MCF 10A (cell line): ENCODE results near the gene DUSP28. TPM values are rescaled to one million over a fixed set of nuclear protein-coding genes. Genes with fewer than 3 reads are reported as not detected.

Experiments
- BruUV-seq: library from RNA; stranded (reverse); fragments of 400-500 nt; replicated peaks from 2 replicates; lab custom pipeline; 2021; lab: Mats Ljungman, UMichigan
- CTCF ChIA-PET: fragments of 300-600 bp; sonication (Branson Sonifier 250); formaldehyde crosslinking; extraction: SDS; loops from one replicate; lab custom pipeline; 2021; ENCODE audit warnings: antibody characterized with exemption, inconsistent platforms; lab: Yijun Ruan, JAX
- POLR2A ChIA-PET: fragments of 300-600, 350-650 bp; sonication (Branson Sonifier 250); formaldehyde crosslinking; extraction: SDS; loops from one replicate; lab custom pipeline; 2020; ENCODE audit warnings: antibody characterized with exemption, inconsistent platforms; lab: Yijun Ruan, JAX
- DNase-seq: peaks from one replicate; pipeline ENCODE4 v3.0.0-alpha.2; 2018; ENCODE audit not compliant: unreplicated experiment
- H3K27ac Mint-ChIP-seq: one replicate; pipeline ENCODE4 v1.8.0; 2022; ENCODE audit warnings: mild to moderate bottlenecking, low read depth, mixed read lengths; ENCODE audit not compliant: unreplicated experiment
- H3K27me3 Mint-ChIP-seq: one replicate; pipeline ENCODE4 v1.8.0; 2022; ENCODE audit warnings: mixed read lengths; ENCODE audit not compliant: insufficient read depth, unreplicated experiment
- H3K36me3 Mint-ChIP-seq: one replicate; pipeline ENCODE4 v1.8.0; 2022; ENCODE audit warnings: mild to moderate bottlenecking, moderate library complexity, mixed read lengths; ENCODE audit not compliant: insufficient read depth, unreplicated experiment
- H3K4me1 Mint-ChIP-seq: one replicate; pipeline ENCODE4 v1.8.0; 2022; ENCODE audit warnings: mixed read lengths; ENCODE audit not compliant: insufficient read depth, unreplicated experiment
- H3K4me3 Mint-ChIP-seq: one replicate; pipeline ENCODE4 v1.8.0; 2022; ENCODE audit warnings: mild to moderate bottlenecking, moderate library complexity, mixed read lengths; ENCODE audit not compliant: unreplicated experiment
- H3K9me3 Mint-ChIP-seq: one replicate; pipeline ENCODE4 v1.8.0; 2022; ENCODE audit warnings: mixed read lengths; ENCODE audit not compliant: unreplicated experiment
- CTCF ChIP-seq: fragments of 200-600 bp; IDR thresholded peaks from one replicate; pipeline ENCODE4 v1.8.0; 2022; ENCODE audit warnings: antibody characterized with exemption, mild to moderate bottlenecking; ENCODE audit not compliant: unreplicated experiment
- intact Hi-C: fragments of 100-400 bp; cut with micrococcal nuclease; formaldehyde crosslinking; loops from 2 replicates; pipeline ENCODE4 v1.14.1; 2022
- total RNA-seq: library from RNA; stranded (reverse); gene quantifications from 2 replicates; pipeline ENCODE4 v1.2.3, GENCODE V29; 2022

The DUSP28 gene
- total RNA-seq, 1 experiment from 2014 or later, result 5.2 TPM

GRCh38 chr2:240523451-240524281, 36.5 kb upstream of the DUSP28 start:
- Mint-ChIP-seq H3K9me3 (peaks cover 17% of the 10 kb centered on the region), H3K4me1 (no peaks in the 10 kb centered on the region), H3K36me3 (peaks cover 65% of the 10 kb centered on the region), H3K4me3 (no peak overlapping the region), H3K27me3 (no peaks in the 10 kb centered on the region), H3K27ac (no peak overlapping the region)
- ChIA-PET CTCF (interaction anchor here (0.6 to 2.9 kb wide), 4 partner anchors 10 to 252 kb away, joined by 3 to 10 read pairs (median 4); no protein-coding TSS in a partner anchor), POLR2A (no interaction called here)
- intact Hi-C loops, result no loop called here
- TF ChIP-seq CTCF, result no peak
- no TSS peak for BruUV-seq
- no peak for DNase-seq

GRCh38 chr2:240524963-240525718, 35.0 kb upstream of the DUSP28 start:
- no peaks in the 10 kb centered on the region for H3K27me3 Mint-ChIP-seq
- no peak for DNase-seq
- H3K4me1 Mint-ChIP-seq, result no peaks in the 10 kb centered on the region
- no peak overlapping the region for H3K4me3 Mint-ChIP-seq
- ChIA-PET POLR2A (no interaction called here), CTCF (interaction anchor here (2.9 kb wide), 1 partner anchor 11 kb away, joined by 10 read pairs; no protein-coding TSS in a partner anchor)
- H3K9me3 Mint-ChIP-seq, result peaks cover 24% of the 10 kb centered on the region
- H3K27ac Mint-ChIP-seq, result no peak overlapping the region
- no TSS peak for BruUV-seq
- no peak for TF ChIP-seq CTCF
- H3K36me3 Mint-ChIP-seq, result peaks cover 63% of the 10 kb centered on the region
- intact Hi-C loops, result no loop called here

DNA sequence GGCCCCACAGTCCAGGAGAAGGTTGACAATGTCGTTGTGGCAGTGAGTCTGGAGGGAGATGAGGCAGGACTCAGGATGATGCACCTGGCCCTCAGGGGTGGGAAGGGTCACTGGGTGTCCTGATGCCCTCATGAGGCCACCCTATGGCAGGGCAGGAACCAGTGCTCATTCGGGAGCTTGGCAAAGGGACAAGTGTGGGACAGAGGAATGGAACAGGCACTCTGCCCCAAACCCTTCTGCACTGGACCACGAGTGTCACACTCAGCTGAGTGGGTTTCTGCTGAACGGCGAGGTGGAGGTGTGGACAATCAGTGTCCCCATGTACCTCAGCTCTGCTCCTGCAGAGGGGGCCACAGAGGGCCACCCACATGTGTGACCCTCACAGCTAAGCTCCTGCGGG, 34.4 kb upstream of the DUSP28 start:
- Mint-ChIP-seq H3K9me3 (peaks cover 24% of the 10 kb centered on the region), H3K4me3 (no peak overlapping the region), H3K4me1 (no peaks in the 10 kb centered on the region), H3K27me3 (no peaks in the 10 kb centered on the region), H3K36me3 (peaks cover 63% of the 10 kb centered on the region), H3K27ac (no peak overlapping the region)
- no peak for TF ChIP-seq CTCF
- DNase-seq, result no peak
- ChIA-PET POLR2A (no interaction called here), CTCF (interaction anchor here (2.9 kb wide), 1 partner anchor 12 kb away, joined by 10 read pairs; no protein-coding TSS in a partner anchor)
- intact Hi-C loops, result no loop called here
- no TSS peak for BruUV-seq

GRCh38 chr2:240526521-240526920, 33.6 kb upstream of the DUSP28 start:
- no peak for TF ChIP-seq CTCF
- intact Hi-C loops, result no loop called here
- POLR2A ChIA-PET, result no interaction called here
- H3K27me3 Mint-ChIP-seq, result no peaks in the 10 kb centered on the region
- peaks cover 25% of the 10 kb centered on the region for H3K9me3 Mint-ChIP-seq
- H3K27ac Mint-ChIP-seq, result no peak overlapping the region
- H3K36me3 Mint-ChIP-seq, result peaks cover 60% of the 10 kb centered on the region
- CTCF ChIA-PET, result interaction anchor here (0.6 to 2.9 kb wide), 2 partner anchors 13 to 314 kb away, joined by 3 to 10 read pairs; no protein-coding TSS in a partner anchor
- no TSS peak for BruUV-seq
- H3K4me3 Mint-ChIP-seq, result no peak overlapping the region
- DNase-seq, result no peak
- H3K4me1 Mint-ChIP-seq, result no peaks in the 10 kb centered on the region
